ENCODE results near the gene ALKBH4.
A peak's percentile ranks its signal among the peaks of the same experiment; 100 is the strongest.
"Not testable (repeated sequence)": the region's sequence is repeated elsewhere in the genome, so short reads cannot be mapped to it uniquely, and the experiment has no call there.

The ALKBH4 gene

GRCh38 chr7:102464577-102465280 is at the start of gene ALKBH4, which contains the start of gene LRWD1:
TSS of gene ALKBH4 (minus strand) at chr7:102464863. CDS start at chr7:102464836, 27 bp downstream.
TSS of gene LRWD1 (plus strand) at chr7:102464984. CDS start at chr7:102465081, 97 bp downstream.
- peak; percentile 85 to 89 for DNase-seq (ENCODE audit: low read depth in 2 of 2)

GRCh38 chr7:102512642-102513221 is 48.1 kb upstream of the ALKBH4 start:
- not testable (repeated sequence) for DNase-seq (ENCODE audit: low read depth in 2 of 2)

- DNase-seq (ENCODE audit: low read depth in 2 of 2) = not testable (repeated sequence)
Measured at GRCh38 chr7:102511860-102512522, 47.3 kb upstream of the ALKBH4 start.

- DNase-seq (ENCODE audit: low read depth in 2 of 2) = not testable (repeated sequence)
Measured at GRCh38 chr7:102510575-102510974, 45.9 kb upstream of the ALKBH4 start.

- DNase-seq (ENCODE audit: low read depth in 2 of 2) = not testable (repeated sequence)
Measured at GRCh38 chr7:102507410-102508088, 42.9 kb upstream of the ALKBH4 start.

GRCh38 chr7:102505298-102506185 is 40.9 kb upstream of the ALKBH4 start:
- not testable (repeated sequence) for DNase-seq (ENCODE audit: low read depth in 2 of 2)

- DNase-seq (ENCODE audit: low read depth in 2 of 2) = not testable (repeated sequence)
Measured at GRCh38 chr7:102503141-102503540, 38.5 kb upstream of the ALKBH4 start.

- not testable (repeated sequence) for DNase-seq (ENCODE audit: low read depth in 2 of 2)
Measured at GRCh38 chr7:102498321-102498720, 33.7 kb upstream of the ALKBH4 start.

- not testable (repeated sequence) for DNase-seq (ENCODE audit: low read depth in 2 of 2)
Measured at GRCh38 chr7:102497308-102497707, 32.6 kb upstream of the ALKBH4 start.

GRCh38 chr7:102496861-102497260 is 32.2 kb upstream of the ALKBH4 start:
- DNase-seq (ENCODE audit: low read depth in 2 of 2) = not testable (repeated sequence)

- DNase-seq (ENCODE audit: low read depth in 2 of 2) = not testable (repeated sequence)
Measured at GRCh38 chr7:102494473-102495149, 29.9 kb upstream of the ALKBH4 start.

- DNase-seq (ENCODE audit: low read depth in 2 of 2) = not testable (repeated sequence)
Measured at GRCh38 chr7:102494026-102494425, 29.4 kb upstream of the ALKBH4 start.

- not testable (repeated sequence) for DNase-seq (ENCODE audit: low read depth in 2 of 2)
Measured at GRCh38 chr7:102493220-102493935, 28.7 kb upstream of the ALKBH4 start.

- DNase-seq (ENCODE audit: low read depth in 2 of 2) = not testable (repeated sequence)
Measured at GRCh38 chr7:102490529-102491075, 25.9 kb upstream of the ALKBH4 start.

GRCh38 chr7:102484317-102484716 is 19.7 kb upstream of the ALKBH4 start:
- DNase-seq (ENCODE audit: low read depth in 2 of 2) = not testable (repeated sequence)

- not testable (repeated sequence) for DNase-seq (ENCODE audit: low read depth in 2 of 2)
Measured at GRCh38 chr7:102481962-102482361, 17.3 kb upstream of the ALKBH4 start.

- DNase-seq (ENCODE audit: low read depth in 2 of 2) = not testable (repeated sequence)
Measured at GRCh38 chr7:102479982-102480637, 15.4 kb upstream of the ALKBH4 start.

- DNase-seq (ENCODE audit: low read depth in 2 of 2) = not testable (repeated sequence)
Measured at GRCh38 chr7:102479209-102479584, 14.5 kb upstream of the ALKBH4 start.

All from stimulated activated CD8-positive, alpha-beta memory T cell treated with anti-CD3 and anti-CD28 coated beads, Interleukin-15, amount 100 ng/mL, for 4 hours (primary cell).